Ovary (tissue), 3 donors: ENCODE results near the gene RASSF8.

Experiments used
- CTCF ChIP-seq, 3 donors: fragments of 450-650 bp in 2 of 3; fragments of 200-600 bp in 1 of 3; IDR thresholded peaks; one replicate each; pipeline versions ENCODE4 v1.5.1 to v1.8.0; 2016 to 2022; ENCODE audit warnings: antibody characterized with exemption in 3 of 3, mild to moderate bottlenecking in 1 of 3
- EP300 ChIP-seq: sonication (generic); formaldehyde crosslinking; IDR thresholded peaks from one replicate; pipeline ENCODE4 v1.6.1; 2017; ENCODE audit warnings: antibody characterized with exemption
- donor health status: DM: no; HTN: no; CAD: no.

GRCh38 chr12:26102953-26103352, 144.5 kb downstream of the RASSF8 start:
- TF ChIP-seq CTCF (IDR thresholded peaks at IDR 0.05) (no peak), EP300 (no peak)
